HG03159 (cell line): Measurements from ENCODE around the gene CNBP.
"Not testable (repeated sequence)": the region's sequence is repeated elsewhere in the genome, so short reads cannot be mapped to it uniquely, and the experiment has no call there.

Source experiments
- ATAC-seq: cut with Tn5 transposase; IDR thresholded peaks from one replicate; pipeline ENCODE4 v1.9.1; 2021; ENCODE audit warnings: mild to moderate bottlenecking, moderate library complexity; ENCODE audit not compliant: unreplicated experiment

CNBP gene

GRCh38 chr3:129183569-129184395 is at the start of gene CNBP:
TSS of gene CNBP (minus strand) at chr3:129183896. CDS start at chr3:129171757, 12,139 bp downstream.
- peak; percentile 89 for ATAC-seq

- no peak for ATAC-seq
Observed at GRCh38 chr3:129231331-129232119, 47.8 kb upstream of the CNBP start.

GRCh38 chr3:129230311-129231019 is 46.8 kb upstream of the CNBP start:
- no peak for ATAC-seq

- ATAC-seq: no peak
Observed at GRCh38 chr3:129228891-129229585, 45.3 kb upstream of the CNBP start.

- ATAC-seq: no peak
Observed at GRCh38 chr3:129226374-129226773, 42.7 kb upstream of the CNBP start.

- ATAC-seq: no peak
Observed at GRCh38 chr3:129224984-129225393, 41.3 kb upstream of the CNBP start.

GRCh38 chr3:129224387-129224786 is 40.7 kb upstream of the CNBP start:
- not testable (repeated sequence) for ATAC-seq

- ATAC-seq: no peak
Observed at GRCh38 chr3:129218742-129219141, 35.0 kb upstream of the CNBP start.

GRCh38 chr3:129213238-129213637 is 29.5 kb upstream of the CNBP start:
- no peak for ATAC-seq

- ATAC-seq: no peak
Observed at GRCh38 chr3:129211772-129212171, 28.1 kb upstream of the CNBP start.

- no peak for ATAC-seq
Observed at GRCh38 chr3:129211345-129211744, 27.6 kb upstream of the CNBP start.

- ATAC-seq: no peak
Observed at GRCh38 chr3:129207479-129207878, 23.8 kb upstream of the CNBP start.

- no peak for ATAC-seq
Observed at GRCh38 chr3:129205109-129205832, 21.6 kb upstream of the CNBP start.

GRCh38 chr3:129204473-129204872 is 20.8 kb upstream of the CNBP start:
- ATAC-seq: no peak

- ATAC-seq: no peak
Observed at GRCh38 chr3:129199366-129199765, 15.7 kb upstream of the CNBP start.

- no peak for ATAC-seq
Observed at GRCh38 chr3:129197321-129197720, 13.6 kb upstream of the CNBP start.

- no peak for ATAC-seq
Observed at GRCh38 chr3:129196601-129197000, 12.9 kb upstream of the CNBP start.

GRCh38 chr3:129195731-129196256 is 12.1 kb upstream of the CNBP start:
- no peak for ATAC-seq

GRCh38 chr3:129189793-129190192 is 6.1 kb upstream of the CNBP start:
- ATAC-seq: not testable (repeated sequence)

GRCh38 chr3:129187857-129188256 is 4.2 kb upstream of the CNBP start:
- no peak for ATAC-seq
